Stimulated activated CD8-positive, alpha-beta memory T cell treated with anti-CD3 and anti-CD28 coated beads, Interleukin-4, amount 100 ng/mL, for 1 hour (primary cell): Measurements from ENCODE around the gene FOXN3.

Experiments
- DNase-seq, 2 donors: peaks; one replicate each; pipeline ENCODE4 v3.0.0-alpha.2; 2020; ENCODE audit warnings: low read depth in 2 of 2, low spot score in 1 of 2

FOXN3 gene, protein sequence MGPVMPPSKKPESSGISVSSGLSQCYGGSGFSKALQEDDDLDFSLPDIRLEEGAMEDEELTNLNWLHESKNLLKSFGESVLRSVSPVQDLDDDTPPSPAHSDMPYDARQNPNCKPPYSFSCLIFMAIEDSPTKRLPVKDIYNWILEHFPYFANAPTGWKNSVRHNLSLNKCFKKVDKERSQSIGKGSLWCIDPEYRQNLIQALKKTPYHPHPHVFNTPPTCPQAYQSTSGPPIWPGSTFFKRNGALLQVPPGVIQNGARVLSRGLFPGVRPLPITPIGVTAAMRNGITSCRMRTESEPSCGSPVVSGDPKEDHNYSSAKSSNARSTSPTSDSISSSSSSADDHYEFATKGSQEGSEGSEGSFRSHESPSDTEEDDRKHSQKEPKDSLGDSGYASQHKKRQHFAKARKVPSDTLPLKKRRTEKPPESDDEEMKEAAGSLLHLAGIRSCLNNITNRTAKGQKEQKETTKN

GRCh38 chr14:89417091-89417464 lies at the start of gene FOXN3:
TSS of gene FOXN3 (minus strand) at chr14:89417233. CDS start at chr14:89412476, 4,757 bp downstream.
- DNase-seq = peak; percentile 57 to 79

GRCh38 chr14:89466484-89466883 lies 49.5 kb upstream of the FOXN3 start:
- DNase-seq = peak; percentile 25 to 37

GRCh38 chr14:89465876-89466275 lies 48.8 kb upstream of the FOXN3 start:
- no peak for DNase-seq

DNA sequence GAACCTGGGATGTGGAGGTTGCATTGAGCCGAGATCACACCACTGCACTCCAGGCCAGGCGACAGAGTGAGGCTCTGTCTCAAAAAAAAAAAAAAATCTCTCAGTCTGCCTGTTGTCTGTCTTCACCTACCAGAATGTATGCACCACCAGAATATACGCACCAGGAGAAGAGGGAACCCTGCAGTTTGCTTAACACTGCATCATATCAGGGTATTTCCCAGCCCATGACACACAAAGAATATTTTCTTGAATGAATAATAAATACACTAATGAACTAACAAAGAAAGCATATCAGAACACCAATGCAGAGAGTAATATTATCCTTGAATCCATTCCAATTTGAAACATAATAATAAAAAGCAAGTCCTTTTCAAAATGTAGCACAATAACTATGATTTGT lies 44.2 kb upstream of the FOXN3 start:
- no peak for DNase-seq

- DNase-seq = no peak
These were observed 41.8 kb upstream of the FOXN3 start for GRCh38 chr14:89458713-89459420.

- DNase-seq = no peak
These were observed 40.0 kb upstream of the FOXN3 start for GRCh38 chr14:89457007-89457406.

- no peak for DNase-seq
These were observed 38.4 kb upstream of the FOXN3 start for GRCh38 chr14:89455412-89455811.

DNA sequence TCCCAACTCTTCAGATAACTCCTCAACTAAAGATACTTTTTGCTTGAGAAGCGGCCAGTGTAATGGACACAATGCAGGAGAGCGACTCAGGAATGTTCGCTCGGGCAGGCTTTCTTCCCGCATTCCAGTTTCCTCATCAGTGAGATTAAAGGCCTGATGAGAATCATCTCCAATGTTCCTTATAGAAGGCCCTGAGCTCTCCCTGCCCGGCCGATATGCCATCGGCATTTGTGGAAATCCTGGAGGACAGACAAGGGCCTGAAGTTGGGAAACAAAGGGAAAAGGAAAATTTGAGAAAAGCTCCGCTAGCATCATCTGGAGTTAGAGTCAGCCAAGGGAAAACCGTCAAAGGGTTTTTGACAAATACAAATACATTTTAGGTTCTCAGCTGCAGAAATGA lies 38.0 kb upstream of the FOXN3 start:
- DNase-seq = no peak

DNA sequence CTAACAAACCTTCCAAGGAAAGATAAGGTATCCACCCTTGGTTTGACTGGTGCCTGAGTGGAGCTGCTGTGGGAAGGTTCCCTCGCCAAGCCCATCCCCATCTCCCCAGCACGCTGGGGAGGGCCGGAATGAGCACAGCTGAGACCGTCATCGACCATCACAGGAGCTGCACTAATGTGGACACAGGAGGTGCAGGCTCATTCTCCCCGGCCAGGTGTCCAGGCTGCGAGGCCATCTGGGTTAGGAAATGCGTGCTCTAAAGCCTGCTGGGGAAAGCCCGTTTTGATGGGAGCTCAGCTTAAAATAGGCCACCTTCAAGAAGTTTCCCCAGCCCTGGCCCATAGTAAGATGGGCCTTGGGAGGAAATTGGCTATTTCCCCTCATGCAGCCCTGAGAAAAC lies 35.2 kb upstream of the FOXN3 start:
- DNase-seq = no peak

- DNase-seq = no peak
These were observed 34.2 kb upstream of the FOXN3 start for GRCh38 chr14:89451229-89451628.

GRCh38 chr14:89447182-89447944 lies 30.3 kb upstream of the FOXN3 start:
- DNase-seq = no peak

GRCh38 chr14:89445273-89445973 lies 28.4 kb upstream of the FOXN3 start:
- no peak for DNase-seq

DNA sequence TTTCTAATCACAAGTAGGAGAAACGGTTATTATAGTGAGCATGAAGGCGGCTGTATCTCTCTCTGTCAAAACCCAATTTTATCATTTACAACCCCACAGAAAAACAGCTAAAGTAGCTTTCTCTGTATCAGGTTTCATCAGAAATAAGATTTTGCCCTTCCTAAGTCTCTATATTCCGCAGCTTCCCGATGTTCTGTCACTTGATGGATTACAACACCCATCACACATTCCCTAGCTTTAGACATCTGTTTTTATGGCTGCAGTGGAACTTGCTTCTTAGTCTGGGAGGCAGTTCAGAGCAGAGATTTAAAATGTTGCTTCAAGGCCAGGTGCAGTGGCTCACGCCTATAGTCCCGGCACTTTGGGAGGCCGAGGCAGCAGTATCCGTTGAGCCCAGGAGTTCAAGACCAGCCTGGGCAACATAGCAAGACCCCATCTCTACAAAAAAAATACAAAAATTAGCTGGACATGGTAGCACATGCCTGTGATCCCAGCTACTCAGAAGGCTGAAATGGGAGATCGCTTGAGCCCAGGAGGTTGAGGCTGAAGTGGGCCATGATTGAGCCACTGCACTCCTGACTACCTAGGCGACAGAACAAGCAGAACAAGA lies 27.6 kb upstream of the FOXN3 start:
- DNase-seq = no peak

- DNase-seq = no peak
These were observed 27.0 kb upstream of the FOXN3 start for GRCh38 chr14:89444044-89444443.

- no peak for DNase-seq
These were observed 26.1 kb upstream of the FOXN3 start for GRCh38 chr14:89443042-89443629.

GRCh38 chr14:89442280-89442679 lies 25.2 kb upstream of the FOXN3 start:
- no peak for DNase-seq

DNA sequence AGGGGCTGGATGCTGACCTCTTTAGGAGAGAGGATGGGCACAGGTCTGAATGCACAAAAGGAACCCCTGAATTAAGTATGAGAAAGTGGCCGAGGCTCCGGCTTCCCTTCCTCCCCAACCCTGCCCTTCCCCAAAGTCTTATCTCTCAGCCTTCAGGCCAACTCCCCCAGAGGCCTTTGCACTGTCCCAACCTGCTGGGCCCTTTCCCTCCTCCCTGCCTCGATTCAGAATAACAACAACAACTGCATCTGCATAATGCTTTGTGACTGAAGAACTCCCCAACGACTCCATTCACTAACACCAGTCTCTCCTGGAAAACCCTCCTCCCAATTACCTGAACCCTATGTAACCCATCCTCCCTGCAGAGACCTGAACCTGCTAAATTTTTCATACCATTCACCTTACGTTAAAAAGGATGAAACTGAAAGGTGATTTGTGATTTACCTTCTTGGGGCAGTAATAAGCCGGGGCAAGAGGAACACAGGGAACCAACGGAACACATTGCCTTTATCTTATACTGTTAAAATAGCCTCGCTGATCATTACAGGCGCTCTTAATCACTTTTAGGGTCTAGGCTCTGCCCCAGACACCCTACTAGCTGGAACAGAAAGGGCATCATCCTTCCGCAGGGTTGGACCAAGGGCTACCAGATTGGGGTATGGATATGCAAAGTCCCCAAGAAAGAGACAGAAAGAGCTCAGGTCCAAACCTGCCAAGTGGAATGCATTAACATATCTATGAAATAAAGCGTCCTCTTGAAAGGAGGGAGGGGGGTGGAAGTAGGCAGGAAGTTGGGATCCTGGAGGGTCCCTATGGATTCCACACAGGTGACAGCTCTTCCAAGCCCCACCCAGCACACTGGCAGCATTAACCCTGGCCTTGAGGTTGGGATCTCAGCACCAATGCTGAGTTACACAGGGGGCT lies 24.2 kb upstream of the FOXN3 start:
- no peak for DNase-seq

DNA sequence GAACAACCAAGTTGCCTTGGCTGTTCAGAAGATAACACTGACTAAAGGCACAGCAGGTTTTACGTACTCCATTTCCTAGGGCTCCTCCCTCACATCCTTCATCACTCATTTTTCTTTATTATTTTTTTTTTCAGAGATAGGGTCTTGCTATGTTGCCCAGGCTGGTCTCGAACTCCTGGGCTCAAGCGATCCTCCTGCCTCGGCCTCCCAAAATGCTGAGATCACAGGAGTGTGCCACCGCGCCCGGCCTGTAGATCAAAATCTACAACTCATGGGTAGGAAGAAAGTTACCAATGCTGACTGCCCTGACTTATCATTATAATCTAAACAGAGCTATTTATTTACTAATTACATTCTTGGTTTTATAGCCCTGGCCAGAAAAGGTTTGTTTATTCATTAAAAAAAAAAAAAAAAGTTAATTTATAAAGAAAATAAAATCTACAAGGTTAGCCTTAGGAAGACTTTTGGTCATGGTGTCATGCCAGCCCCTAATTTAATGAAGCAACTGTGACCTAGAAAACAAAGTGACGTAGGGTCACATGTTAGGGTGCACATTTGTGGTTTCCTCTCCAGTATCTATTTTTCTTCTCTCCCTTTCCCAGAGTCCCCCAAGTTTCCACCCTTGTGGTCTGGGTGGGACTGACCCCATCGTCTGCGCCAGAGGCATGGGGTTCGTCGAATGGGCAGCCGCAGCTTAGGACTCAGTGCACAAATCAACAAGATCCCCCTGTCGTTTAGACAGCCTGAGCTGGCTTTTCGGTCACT lies 19.0 kb upstream of the FOXN3 start:
- no peak for DNase-seq

GRCh38 chr14:89435492-89435891 lies 18.5 kb upstream of the FOXN3 start:
- DNase-seq = no peak
